A549 (cell line): Measurements from ENCODE around the gene SF3A2. TPM values are rescaled to one million over a fixed set of nuclear protein-coding genes. Genes with fewer than 3 reads are reported as not detected.
A peak's percentile ranks its signal among the peaks of the same experiment; 100 is the strongest.

Experiments
- ATAC-seq, 2 experiments: fragments of 200-7000 bp in 1 of 2; fragments of >200 bp in 1 of 2; cut with Nextera tagmentation in 1 of 2; cut with Tn5 transposase in 1 of 2; 3 replicates each; pipeline versions ENCODE4 v1.8.0 to v1.9.1; 2018 to 2020; ENCODE audit warnings: mild to moderate bottlenecking in 1 of 2, moderate library complexity in 1 of 2
- CTCF ChIA-PET: fragments of 300-600 bp; sonication (Branson Sonifier 250); formaldehyde crosslinking; extraction: SDS; loops from one replicate; lab custom pipeline; 2021; ENCODE audit warnings: antibody characterized with exemption, inconsistent platforms; lab: Yijun Ruan, JAX
- POLR2A ChIA-PET: fragments of 350-600 bp; formaldehyde crosslinking; extraction: SDS; loops from one replicate; lab custom pipeline; 2021; ENCODE audit warnings: antibody characterized with exemption, inconsistent platforms; lab: Yijun Ruan, JAX
- DNase-seq, 2 experiments: peaks; one replicate each; pipeline versions ENCODE4 v3.0.0 to v3.0.0-alpha.2; 2011 to 2016; ENCODE audit warnings: low read depth in 1 of 2, low spot score in 1 of 2
- FAIRE-seq: peaks from 2 replicates; lab custom pipeline; 2011; peaks lifted over from hg19 to GRCh38; lab: Jason Lieb, UNC
- H3K27ac ChIP-seq, 2 experiments: fragments of >200 bp; sonication (Bioruptor Twin); formaldehyde crosslinking; 3 replicates each; pipeline ENCODE4 v1.5.1; 2016 to 2017
- H3K4me1 ChIP-seq: fragments of >200 bp; sonication (Bioruptor Twin); formaldehyde crosslinking; 3 replicates; pipeline ENCODE4 v1.6.1; 2016
- H3K4me2 ChIP-seq: fragments of >200 bp; sonication (Bioruptor Twin); formaldehyde crosslinking; 3 replicates; pipeline ENCODE4 v1.6.1; 2016
- H3K4me3 ChIP-seq: fragments of >200 bp; sonication (Bioruptor Twin); formaldehyde crosslinking; 3 replicates; pipeline ENCODE4 v1.5.1; 2016
- H3K9me3 ChIP-seq: fragments of >200 bp; sonication (Bioruptor Twin); formaldehyde crosslinking; 3 replicates; pipeline ENCODE4 v1.6.1; 2016
- CTCF ChIP-seq: fragments of >200 bp; sonication (Bioruptor Twin); formaldehyde crosslinking; IDR thresholded peaks from 3 replicates; pipeline ENCODE4 v1.5.1; 2016
- ELK1 ChIP-seq: fragments of 150-350 bp; IDR thresholded peaks from 2 replicates; pipeline ENCODE4 v1.6.1; 2014; ENCODE audit warnings: low read depth, mild to moderate bottlenecking, low read length
- GATA3 ChIP-seq: IDR thresholded peaks from 2 replicates; pipeline ENCODE4 v1.6.1; 2012; ENCODE audit warnings: borderline replicate concordance
- JUN ChIP-seq, 2 experiments: fragments of >200 bp; sonication (Bioruptor Twin); formaldehyde crosslinking; IDR thresholded peaks; 2 replicates in 1 of 2; 3 replicates in 1 of 2; pipeline ENCODE4 v1.6.1; 2016 to 2017
- KDM1A ChIP-seq: fragments of 200-600 bp; sonication (generic); IDR thresholded peaks from 2 replicates; pipeline ENCODE4 v1.6.1; 2016; ENCODE audit warnings: low read depth, mild to moderate bottlenecking
- MAX ChIP-seq: IDR thresholded peaks from 2 replicates; pipeline ENCODE4 v1.6.1; 2012
- MAZ ChIP-seq: fragments of 150-350 bp; IDR thresholded peaks from 2 replicates; pipeline ENCODE4 v1.6.1; 2014; ENCODE audit warnings: antibody characterized with exemption, low read depth, low read length, borderline replicate concordance
- PBX3 ChIP-seq: IDR thresholded peaks from 2 replicates; pipeline ENCODE4 v1.6.1; 2012
- RAD21 ChIP-seq, 2 experiments: fragments of >200 bp in 1 of 2; sonication (Bioruptor Twin) in 1 of 2; formaldehyde crosslinking in 1 of 2; IDR thresholded peaks in 1 of 2; conservative IDR thresholded peaks in 1 of 2; 2 replicates in 1 of 2; 3 replicates in 1 of 2; pipeline ENCODE4 v1.6.1; 2012 to 2018; ENCODE audit warnings: inconsistent platforms in 1 of 2
- RARB ChIP-seq: fragments of 250-450 bp; sonication (Bioruptor Pico); IDR thresholded peaks from 2 replicates; pipeline ENCODE4 v1.8.0; 2021; ENCODE audit warnings: mild to moderate bottlenecking, moderate library complexity
- SMC3 ChIP-seq: fragments of >200 bp; sonication (Bioruptor Twin); formaldehyde crosslinking; IDR thresholded peaks from 3 replicates; pipeline ENCODE4 v1.6.1; 2018; ENCODE audit warnings: inconsistent platforms
- ZFP36 ChIP-seq: fragments of 450-650 bp; IDR thresholded peaks from 2 replicates; pipeline ENCODE4 v1.6.1; 2014; ENCODE audit warnings: borderline replicate concordance; ENCODE audit not compliant: partially characterized antibody
- WGBS: methylation state at CpG from one replicate; pipeline ENCODE4 v1.1.6; 2017; ENCODE audit errors: missing lambda C conversion rate; 5-methylcytosine and 5-hydroxymethylcytosine counted together
- polyA plus RNA-seq, 4 experiments: library from polyadenylated mRNA; depleted of rRNA in 3 of 4; stranded (reverse); fragments of >200 nt; fragmentation: RNase III in 1 of 4; extraction: RNeasy Plus Mini Kit Qiagen cat#74134 plus additional on column Dnase treatment in 1 of 4; gene quantifications; 2 replicates in 3 of 4; 3 replicates in 1 of 4; pipeline ENCODE4 v1.2.3, GENCODE V29; 2011 to 2017

SF3A2 gene
- polyA plus RNA-seq, 2 of the 4 experiments (the other 2 are of a cell fraction), result 11.9 to 68.2 TPM

- WGBS, result 20% methylated on average over 25 of the region's 45 CpGs
- DNase-seq, result peak; percentile 78 to 86
- peak overlapping the region; percentile 92 for H3K4me2 ChIP-seq
- H3K4me3 ChIP-seq, result peak overlapping the region; percentile 34
- FAIRE-seq, result no peak
- ATAC-seq, result peak; percentile 37 to 66; a peak in 5 of 6 replicates
- TF ChIP-seq PBX3, result peak; percentile 37; the same call in 1 of the 2 replicates
- TF ChIP-seq MAZ, result no peak
- TF ChIP-seq KDM1A, result no peak
- peak; percentile 76 for TF ChIP-seq CTCF
- TF ChIP-seq MAX, result peak; percentile 56
- TF ChIP-seq RAD21 (conservative IDR thresholded peaks at IDR 0.05 in 1 of 2, IDR thresholded peaks at IDR 0.05 in 1 of 2), result peak; percentile 41 to 60
- TF ChIP-seq JUN (IDR thresholded peaks at IDR 0.05), result peak in 1 of 2 experiments; percentile 64; a peak in 2 of 5 replicates
- peak; percentile 78 for TF ChIP-seq SMC3
- TF ChIP-seq, all 56 proteins: peak for 6
- POLR2A ChIA-PET, result interaction anchor here (0.6 kb wide), 1 partner anchor 278 kb away, joined by 3 read pairs; no protein-coding TSS in a partner anchor
- CTCF ChIA-PET, result interaction anchor here (0.7 to 3.2 kb wide), 19 partner anchors 10 to 340 kb away, joined by 3 to 25 read pairs (median 4); no protein-coding TSS in a partner anchor
- H3K27ac ChIP-seq, result peak overlapping the region; percentile 57 to 84; a peak in 5 of 6 replicates
- H3K4me1 ChIP-seq, result peaks cover 20% of the 10 kb centered on the region
- no peaks in the 10 kb centered on the region for H3K9me3 ChIP-seq
Observed at GRCh38 chr19:2273356-2274184, 36.9 kb downstream of the SF3A2 start.

- 91% methylated on average over 9 of the region's 9 CpGs for WGBS
- TF ChIP-seq ZFP36, result peak; percentile 61
- no peak for TF ChIP-seq ELK1
- peak overlapping the region; percentile 34; the same call in 1 of the 3 replicates for H3K4me3 ChIP-seq
- FAIRE-seq (no peak), ATAC-seq (no peak), DNase-seq (no peak)
- ChIA-PET CTCF (interaction anchor here (0.8 to 3.2 kb wide), 18 partner anchors 9 to 339 kb away, joined by 3 to 25 read pairs (median 4); no protein-coding TSS in a partner anchor), POLR2A (no interaction called here)
- peaks cover 20% of the 10 kb centered on the region for H3K4me1 ChIP-seq
- peak overlapping the region in 1 of 2 experiments; percentile 84; a peak in 3 of 6 replicates for H3K27ac ChIP-seq
- H3K4me2 ChIP-seq, result peak overlapping the region; percentile 92
- no peaks in the 10 kb centered on the region for H3K9me3 ChIP-seq
Observed at GRCh38 chr19:2274185-2274711, 37.6 kb downstream of the SF3A2 start.

GRCh38 chr19:2274931-2275535 lies 38.4 kb downstream of the SF3A2 start:
- 75% methylated on average over 14 of the region's 16 CpGs for WGBS

More at GRCh38 chr19:2274931-2275535, 38.4 kb downstream of the SF3A2 start:
- H3K4me3 ChIP-seq, result no peak overlapping the region
- ChIA-PET POLR2A (interaction anchor here (0.6 kb wide), 1 partner anchor 203 kb away, joined by 5 read pairs; no protein-coding TSS in a partner anchor), CTCF (interaction anchor here (0.6 to 3.2 kb wide), 13 partner anchors 10 to 339 kb away, joined by 3 to 25 read pairs (median 4); partner anchors contain the start of gene PLEKHJ1)
- no peak overlapping the region for H3K4me2 ChIP-seq
- H3K4me1 ChIP-seq, result peaks cover 20% of the 10 kb centered on the region
- peak; percentile 40; the same call in 2 of the 3 replicates for TF ChIP-seq CTCF
- TF ChIP-seq GATA3, result no peak
- no peak for TF ChIP-seq RARB (CRISPR knock-in tag)
- peak; percentile 35; the same call in 2 of the 3 replicates for TF ChIP-seq SMC3
- peak; percentile 49 to 70; a peak in 4 of 5 replicates for TF ChIP-seq RAD21 (conservative IDR thresholded peaks at IDR 0.05 in 1 of 2, IDR thresholded peaks at IDR 0.05 in 1 of 2)
- ATAC-seq, result peak; percentile 46 to 59; a peak in 5 of 6 replicates
- H3K9me3 ChIP-seq, result no peaks in the 10 kb centered on the region
- peak; percentile 68 to 69 for DNase-seq
- FAIRE-seq, result no peak
- H3K27ac ChIP-seq, result no peak overlapping the region
